GM19395 (cell line): Measurements from ENCODE around the gene SKAP2.

Source experiments
- ATAC-seq: cut with Tn5 transposase; IDR thresholded peaks from one replicate; pipeline ENCODE4 v1.9.1; 2021; ENCODE audit warnings: mild to moderate bottlenecking, moderate library complexity; ENCODE audit not compliant: unreplicated experiment

The SKAP2 gene

GRCh38 chr7:26642416-26642815 is 222.0 kb downstream of the SKAP2 start:
- no peak for ATAC-seq

GRCh38 chr7:26639695-26640094 is 224.7 kb downstream of the SKAP2 start:
- ATAC-seq, result no peak

- ATAC-seq, result no peak
Measured at GRCh38 chr7:26639111-26639510, 225.3 kb downstream of the SKAP2 start.

DNA sequence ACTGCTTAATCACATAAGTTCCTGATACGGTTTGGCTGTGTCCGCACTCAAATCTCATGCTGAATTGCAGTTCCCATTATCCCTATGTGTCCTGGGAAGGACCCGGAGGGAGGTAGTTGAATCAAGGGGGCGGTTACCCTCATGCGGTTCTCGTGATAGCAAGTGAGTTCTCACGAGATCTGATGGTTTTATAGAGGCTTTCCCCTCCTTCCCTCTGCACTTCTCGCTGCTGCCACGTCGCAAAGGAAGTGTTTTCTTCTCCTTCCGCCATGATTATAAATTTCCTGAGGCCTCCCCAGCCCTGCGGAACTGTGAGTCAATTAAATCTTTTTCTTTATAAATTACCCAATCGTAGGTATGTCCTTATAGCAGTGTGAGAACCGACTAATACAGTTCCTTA is 226.2 kb downstream of the SKAP2 start:
- no peak for ATAC-seq

GRCh38 chr7:26637610-26638009 is 226.8 kb downstream of the SKAP2 start:
- ATAC-seq, result no peak

DNA sequence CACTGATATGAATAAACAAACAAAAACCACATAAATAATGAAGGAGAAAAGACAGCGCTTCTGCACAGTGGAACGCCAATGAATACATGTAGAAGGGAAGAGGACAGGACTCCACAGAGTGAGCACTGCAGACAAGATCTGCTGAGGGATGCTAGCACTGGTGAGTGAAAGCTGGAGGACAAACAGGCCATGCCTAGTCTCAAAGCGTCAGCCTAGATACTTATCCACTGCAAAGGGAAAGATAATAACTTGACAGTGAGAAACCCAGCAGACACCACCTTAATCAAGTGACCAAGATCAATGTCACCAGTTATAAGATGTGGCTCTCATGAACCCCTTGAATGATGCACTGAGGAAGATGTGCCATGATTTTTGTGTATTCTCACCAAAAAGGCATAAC is 227.6 kb downstream of the SKAP2 start:
- ATAC-seq, result no peak

DNA sequence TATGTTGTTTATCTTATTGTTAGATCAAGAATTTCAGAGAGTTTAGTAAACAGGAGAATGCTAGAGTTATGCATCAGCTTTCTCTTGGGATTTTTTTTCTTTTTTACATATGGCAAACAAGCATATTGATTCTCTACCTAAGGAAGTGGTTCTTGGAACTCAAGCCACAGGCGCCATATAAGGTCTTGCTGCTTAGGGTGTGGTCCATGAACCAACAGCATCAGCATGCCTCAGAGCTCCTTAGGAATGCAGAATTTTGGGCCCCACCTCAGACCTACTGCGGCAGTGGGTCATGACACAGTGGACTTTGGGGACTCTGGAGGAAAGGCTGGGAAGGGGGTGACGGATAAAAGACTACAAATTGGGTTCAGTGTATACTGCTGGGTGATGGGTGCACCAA is 230.8 kb downstream of the SKAP2 start:
- no peak for ATAC-seq

DNA sequence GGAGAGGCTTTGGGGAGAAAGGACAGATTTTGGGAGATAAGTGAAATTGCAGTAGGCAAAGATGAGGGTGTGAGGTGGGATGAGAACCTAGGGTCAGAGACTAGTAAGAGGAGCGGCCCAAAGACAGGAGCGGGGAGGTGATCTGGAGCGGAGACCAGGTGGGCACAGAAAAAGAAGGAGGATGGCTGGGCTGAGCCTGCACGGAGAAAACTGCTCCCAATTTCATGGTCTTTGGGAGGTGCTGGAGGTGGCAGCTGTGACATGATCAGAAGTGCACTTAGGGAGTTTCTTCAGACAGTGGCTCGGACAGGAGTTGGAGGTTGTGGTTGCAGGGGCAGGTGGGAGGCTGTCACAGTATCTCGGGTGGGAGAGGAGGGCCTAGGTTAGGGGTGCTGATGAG is 232.8 kb downstream of the SKAP2 start:
- no peak for ATAC-seq

DNA sequence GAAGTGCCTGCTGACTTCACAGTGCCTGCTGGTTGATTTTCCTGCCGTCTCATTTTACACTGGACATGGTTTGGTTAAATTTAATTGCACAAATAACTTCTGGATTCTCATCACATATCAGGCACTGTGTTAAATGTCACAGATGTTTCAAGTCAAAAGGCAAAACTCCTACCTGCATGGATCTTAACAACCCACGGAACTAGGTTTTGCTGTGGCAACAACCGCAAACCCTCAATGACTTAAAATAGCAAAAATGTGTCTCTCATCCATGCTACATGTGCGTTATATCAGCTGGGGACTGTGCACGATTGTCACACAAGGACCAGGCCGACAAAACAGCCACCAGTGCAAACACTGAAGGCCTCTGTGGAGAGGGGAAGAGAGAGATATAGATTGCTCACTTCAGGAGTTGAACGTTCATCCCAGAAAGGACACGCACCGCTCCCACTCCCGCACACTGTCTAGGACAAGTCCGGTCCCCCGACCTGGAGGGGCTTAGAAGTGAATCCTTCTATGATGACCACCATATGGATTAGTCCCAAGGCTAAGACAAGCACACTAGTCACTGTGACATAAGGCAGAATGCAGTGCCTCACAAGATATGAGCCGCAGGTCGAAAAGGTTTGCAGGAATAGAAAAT is 233.3 kb downstream of the SKAP2 start:
- no peak for ATAC-seq

DNA sequence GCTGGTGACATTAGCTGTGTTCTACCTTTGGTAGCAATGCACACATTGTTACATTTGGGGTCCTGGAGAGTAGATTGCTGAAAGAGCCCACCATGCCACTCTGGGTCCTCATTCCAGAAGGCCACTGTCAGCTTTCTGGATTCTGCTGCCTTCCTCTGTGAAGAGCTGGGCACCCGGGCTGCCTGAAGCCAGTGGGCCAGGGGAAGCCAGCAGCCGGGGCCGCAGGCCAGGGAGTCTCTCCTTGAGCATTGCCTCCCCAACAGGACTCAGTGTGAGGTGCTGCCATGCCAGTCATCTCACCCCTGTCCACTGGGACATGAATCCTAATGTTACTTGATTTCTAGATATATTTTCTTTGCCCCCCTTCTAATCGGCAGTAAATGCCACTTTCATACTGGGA is 234.0 kb downstream of the SKAP2 start:
- ATAC-seq, result no peak

DNA sequence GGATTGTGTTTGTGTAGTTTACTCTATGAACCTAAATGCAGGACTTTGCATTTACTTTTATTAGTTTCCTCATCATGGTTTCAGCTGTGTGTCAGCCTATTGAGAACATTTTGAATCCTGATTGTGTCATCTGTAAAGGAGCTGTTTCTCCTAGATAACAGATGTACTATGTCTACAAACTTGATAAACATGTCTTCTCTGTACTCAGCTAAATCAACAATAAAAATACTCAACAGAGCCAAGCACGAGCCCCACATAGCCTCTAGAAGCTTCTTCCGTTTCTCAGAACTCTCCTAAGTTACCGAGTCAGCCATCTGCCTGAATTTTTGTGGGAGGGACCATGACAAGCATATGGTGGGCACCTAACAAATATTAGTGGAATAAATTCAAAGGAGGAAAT is 234.7 kb downstream of the SKAP2 start:
- ATAC-seq, result no peak

DNA sequence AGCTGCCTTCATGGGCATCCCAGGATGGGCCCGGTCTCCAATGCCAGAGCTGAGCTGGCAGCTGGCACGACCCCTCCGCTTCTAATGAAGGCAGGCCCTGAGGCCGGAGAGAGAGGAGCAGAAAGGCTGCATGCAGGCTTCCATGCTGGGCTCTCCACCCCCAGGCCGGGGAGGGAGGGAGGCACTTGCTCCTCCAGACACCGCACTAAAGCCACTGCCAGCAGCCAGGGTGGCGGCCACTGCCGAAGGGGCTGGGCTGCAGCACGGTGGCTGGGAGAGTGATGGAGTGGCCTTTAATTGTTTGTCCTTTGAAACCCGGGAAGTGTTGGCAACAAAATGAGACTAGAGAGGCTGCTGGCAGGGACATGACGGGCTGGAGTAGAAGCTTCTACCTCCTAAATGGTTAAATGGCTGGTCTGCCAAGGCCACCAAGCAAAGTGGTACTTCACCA is 236.5 kb downstream of the SKAP2 start:
- no peak for ATAC-seq

GRCh38 chr7:26627221-26627620 is 237.2 kb downstream of the SKAP2 start:
- no peak for ATAC-seq

DNA sequence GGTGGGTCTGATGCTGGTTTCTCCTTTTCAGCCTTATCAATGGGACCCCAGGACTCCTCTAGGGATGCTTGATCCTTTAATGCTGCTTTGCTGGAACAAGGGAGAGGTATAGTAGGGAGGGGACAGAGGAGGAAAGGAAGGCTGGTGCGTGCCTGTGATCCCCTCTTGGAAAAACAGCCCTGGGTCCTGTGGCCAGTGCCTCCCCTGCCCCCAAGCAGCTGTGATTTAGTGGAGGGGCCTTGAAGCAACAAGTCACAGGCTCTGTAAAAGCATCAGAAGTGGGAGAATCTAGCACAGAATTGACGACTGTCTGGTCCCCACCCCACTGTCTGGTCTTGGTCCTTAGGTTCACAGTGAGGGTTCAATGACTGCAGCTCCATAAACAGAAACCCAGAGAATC is 237.7 kb downstream of the SKAP2 start:
- ATAC-seq, result no peak

DNA sequence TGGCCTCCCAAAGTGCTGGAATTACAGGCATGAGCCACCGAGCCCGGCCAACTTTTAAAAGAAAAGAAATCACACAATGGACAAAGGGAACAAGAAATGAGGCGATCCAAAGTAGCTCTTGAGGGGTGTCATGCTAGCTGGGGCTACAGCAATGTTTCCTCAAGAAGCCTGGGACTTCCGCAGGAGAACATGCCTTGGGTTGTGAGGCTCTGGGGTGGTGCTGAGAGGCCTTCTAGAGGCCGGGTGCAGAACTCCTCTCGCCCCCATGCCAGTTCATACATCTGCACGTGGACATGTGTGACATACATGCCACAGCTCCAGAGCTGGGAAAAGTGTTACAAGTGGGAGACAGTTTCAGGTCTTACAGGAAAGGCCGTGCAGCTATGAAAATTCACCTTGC is 238.2 kb downstream of the SKAP2 start:
- ATAC-seq, result no peak

- no peak for ATAC-seq
Measured at GRCh38 chr7:26625286-26625685, 239.1 kb downstream of the SKAP2 start.

DNA sequence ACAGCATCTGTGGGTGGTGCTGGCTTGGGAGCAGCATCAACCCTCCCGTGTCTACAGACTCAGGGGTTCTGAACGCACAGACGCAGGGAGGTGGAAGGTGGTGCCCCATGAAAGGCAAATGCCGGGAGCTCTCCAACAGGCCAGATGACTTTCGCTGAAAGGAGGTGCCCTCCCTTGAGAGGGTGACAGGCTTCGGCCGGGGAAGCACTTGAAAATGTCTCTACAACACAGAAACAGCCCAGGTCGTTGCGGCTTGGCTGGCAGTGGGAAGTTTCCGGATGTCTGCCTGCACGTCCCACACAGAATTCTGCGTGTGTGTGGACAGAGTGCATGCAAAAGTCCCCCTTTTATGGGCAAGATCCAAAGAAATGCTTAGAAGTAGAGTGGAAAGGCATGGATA is 239.6 kb downstream of the SKAP2 start:
- no peak for ATAC-seq

- no peak for ATAC-seq
Measured at GRCh38 chr7:26624431-26624830, 240.0 kb downstream of the SKAP2 start.

DNA sequence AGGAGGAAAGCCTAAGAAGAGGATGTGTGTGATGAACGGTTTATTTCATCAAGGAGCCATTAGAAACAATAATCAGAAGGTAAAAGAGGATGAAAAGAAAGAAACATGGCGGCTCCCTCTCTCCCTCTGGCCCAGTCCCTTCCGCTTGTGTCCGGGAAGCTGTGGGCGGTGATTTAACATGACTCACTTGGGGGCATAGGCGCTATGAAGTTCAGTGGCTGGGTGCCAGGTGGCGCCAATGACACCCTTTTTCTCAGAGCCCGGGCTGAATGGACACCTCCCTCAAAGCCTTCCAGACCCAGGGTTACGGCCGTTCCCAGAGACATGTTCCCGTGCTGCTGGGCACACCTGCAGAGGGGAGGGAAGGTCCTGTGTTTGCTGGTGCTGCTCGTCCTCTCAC is 244.0 kb downstream of the SKAP2 start:
- no peak for ATAC-seq

- no peak for ATAC-seq
Measured at GRCh38 chr7:26619348-26619984, 244.9 kb downstream of the SKAP2 start.

- ATAC-seq, result no peak
Measured at GRCh38 chr7:26618898-26619297, 245.5 kb downstream of the SKAP2 start.

DNA sequence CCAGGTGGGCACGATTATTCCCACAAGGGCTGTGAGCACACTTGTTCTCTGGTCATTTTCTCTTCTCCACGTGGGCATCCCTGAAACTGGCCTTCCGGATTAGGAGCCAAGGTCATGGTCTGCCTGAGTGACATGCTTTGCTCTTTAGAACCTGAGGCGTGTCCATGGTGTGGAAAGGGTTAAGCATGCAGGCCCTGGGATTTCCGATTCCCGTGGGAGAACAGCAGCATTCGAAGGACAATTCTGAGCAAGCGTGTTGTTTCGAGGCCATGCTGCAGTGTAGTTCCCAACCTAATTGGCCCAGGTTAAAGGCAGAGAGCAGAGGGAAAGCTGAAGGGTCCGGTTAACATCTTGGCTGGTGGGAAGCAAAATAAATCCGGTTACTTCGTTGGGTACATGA is 245.9 kb downstream of the SKAP2 start:
- no peak for ATAC-seq
